D721Med (cell line): ENCODE results near the gene RNASEH2A.

Source experiments
- DNase-seq: peaks from one replicate; pipeline ENCODE4 v3.0.0; 2011; ENCODE audit warnings: low spot score; ENCODE audit not compliant: insufficient read length
- FAIRE-seq: peaks from 2 replicates; lab custom pipeline; 2011; peaks lifted over from hg19 to GRCh38; lab: Jason Lieb, UNC
- CTCF ChIP-seq: IDR thresholded peaks from 2 replicates; pipeline ENCODE4 v1.5.1; 2012; ENCODE audit warnings: mild to moderate bottlenecking, control low read depth; ENCODE audit not compliant: insufficient read depth; ENCODE audit errors: missing control alignments

RNASEH2A gene

GRCh38 chr19:12858041-12858928 is 51.9 kb downstream of the RNASEH2A start:
- FAIRE-seq (no peak), DNase-seq (no peak)
- no peak for TF ChIP-seq CTCF

- DNase-seq (no peak), FAIRE-seq (no peak)
- TF ChIP-seq CTCF, result no peak
These were observed 53.2 kb downstream of the RNASEH2A start for GRCh38 chr19:12859546-12859945.
